ENCODE data around the gene MEDAG. TPM values are rescaled to one million over a fixed set of nuclear protein-coding genes. Genes with fewer than 3 reads are reported as not detected.
A peak's percentile ranks its signal among the peaks of the same experiment; 100 is the strongest.

MEDAG gene
- polyA plus RNA-seq, 1 of the 3 experiments (the other 2 are of a cell fraction), result not detected

DNA sequence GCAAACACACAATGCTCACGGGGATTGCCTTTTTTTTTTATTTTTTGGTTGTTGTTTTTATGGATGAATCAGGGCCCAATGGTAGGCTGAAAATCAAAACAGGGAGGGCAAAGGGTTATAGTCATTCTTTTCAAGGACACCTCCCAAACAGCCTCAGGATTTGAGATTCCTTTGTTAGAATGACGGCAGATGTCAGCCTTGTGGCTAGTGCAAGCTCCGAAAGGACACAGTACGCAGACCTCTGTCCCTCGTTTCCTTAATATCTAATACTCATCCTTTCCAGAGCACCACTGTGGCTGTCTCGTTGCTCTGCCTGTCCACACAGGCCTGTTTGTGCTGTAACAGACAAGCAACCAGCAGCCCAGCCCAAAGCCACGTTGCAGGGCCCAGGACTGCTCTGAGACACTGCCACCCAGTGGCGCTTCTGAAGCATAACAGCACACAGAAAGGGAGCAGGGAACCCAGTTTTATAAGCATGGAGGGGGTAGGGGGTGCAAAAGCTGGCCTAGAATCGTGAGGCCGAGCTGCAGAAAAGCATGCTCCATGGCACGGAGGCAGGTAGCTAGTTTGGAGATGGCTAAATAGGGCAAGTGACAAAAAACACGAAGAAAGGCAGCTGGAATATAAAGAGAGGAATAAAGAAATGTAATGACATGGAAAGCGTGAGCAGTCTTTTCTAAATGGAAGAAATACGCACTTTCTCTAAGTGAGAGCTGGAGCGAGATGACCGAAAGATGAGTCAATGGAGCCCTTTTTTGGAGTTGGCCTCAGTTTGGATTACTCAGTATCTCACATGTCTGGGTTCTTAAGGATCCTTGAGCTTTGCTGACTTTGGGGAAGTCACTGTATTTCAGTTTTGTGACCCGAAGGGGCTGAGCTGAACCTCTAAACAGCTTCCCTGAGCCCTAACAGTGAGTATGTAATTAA lies 40.7 kb upstream of the MEDAG start (continued):
- peak; percentile 53; the same call in 1 of the 2 replicates for TF ChIP-seq TAF1 (IDR thresholded peaks at IDR 0.05; ENCODE audit: borderline replicate concordance, low read depth, low read length)
- TF ChIP-seq, protein P1, sequence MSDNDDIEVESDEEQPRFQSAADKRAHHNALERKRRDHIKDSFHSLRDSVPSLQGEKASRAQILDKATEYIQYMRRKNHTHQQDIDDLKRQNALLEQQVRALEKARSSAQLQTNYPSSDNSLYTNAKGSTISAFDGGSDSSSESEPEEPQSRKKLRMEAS (IDR thresholded peaks at IDR 0.05; ENCODE audit: low read depth), result peak; percentile 89
- TF ChIP-seq, protein P2, sequence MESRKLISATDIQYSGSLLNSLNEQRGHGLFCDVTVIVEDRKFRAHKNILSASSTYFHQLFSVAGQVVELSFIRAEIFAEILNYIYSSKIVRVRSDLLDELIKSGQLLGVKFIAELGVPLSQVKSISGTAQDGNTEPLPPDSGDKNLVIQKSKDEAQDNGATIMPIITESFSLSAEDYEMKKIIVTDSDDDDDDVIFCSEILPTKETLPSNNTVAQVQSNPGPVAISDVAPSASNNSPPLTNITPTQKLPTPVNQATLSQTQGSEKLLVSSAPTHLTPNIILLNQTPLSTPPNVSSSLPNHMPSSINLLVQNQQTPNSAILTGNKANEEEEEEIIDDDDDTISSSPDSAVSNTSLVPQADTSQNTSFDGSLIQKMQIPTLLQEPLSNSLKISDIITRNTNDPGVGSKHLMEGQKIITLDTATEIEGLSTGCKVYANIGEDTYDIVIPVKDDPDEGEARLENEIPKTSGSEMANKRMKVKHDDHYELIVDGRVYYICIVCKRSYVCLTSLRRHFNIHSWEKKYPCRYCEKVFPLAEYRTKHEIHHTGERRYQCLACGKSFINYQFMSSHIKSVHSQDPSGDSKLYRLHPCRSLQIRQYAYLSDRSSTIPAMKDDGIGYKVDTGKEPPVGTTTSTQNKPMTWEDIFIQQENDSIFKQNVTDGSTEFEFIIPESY (IDR thresholded peaks at IDR 0.05; ENCODE audit: borderline replicate concordance, low read depth), result no peak
- no peak for TF ChIP-seq GABPA (IDR thresholded peaks at IDR 0.05; ENCODE audit: low read depth)
- TF ChIP-seq NFIC (IDR thresholded peaks at IDR 0.05; ENCODE audit: borderline replicate concordance), result peak; percentile 27; the same call in 1 of the 2 replicates
- no peak; the same call in 1 of the 2 replicates for TF ChIP-seq POLR2AphosphoS5 (IDR thresholded peaks at IDR 0.05; ENCODE audit: low read depth, low read length)
- no peak; the same call in 1 of the 2 replicates for TF ChIP-seq TCF12 (IDR thresholded peaks at IDR 0.05)

DNA sequence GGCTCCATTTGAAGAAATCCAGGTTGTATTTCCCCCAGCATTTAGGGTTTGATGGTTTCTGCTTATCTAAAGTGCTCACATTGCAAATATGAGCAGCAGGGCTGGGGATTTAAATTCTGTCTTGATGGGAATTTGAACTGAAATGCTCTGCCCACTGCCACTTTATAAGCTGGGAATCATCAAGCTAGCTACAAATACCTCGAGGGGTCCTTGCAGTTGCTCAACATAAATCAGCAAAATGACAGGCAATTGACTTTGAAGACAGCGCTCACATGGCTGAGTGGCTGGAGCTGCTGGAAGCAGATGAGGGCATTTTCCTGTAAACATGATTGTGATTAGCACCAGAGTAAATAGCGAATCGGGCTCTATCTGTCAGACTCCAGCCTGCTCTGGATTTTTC lies 39.4 kb upstream of the MEDAG start:
- no peak overlapping the region for H3K4me2 ChIP-seq
- H3K9ac ChIP-seq, result no peak overlapping the region; the same call in 1 of the 2 replicates
- no peaks in the 10 kb centered on the region for H3K27me3 ChIP-seq (ENCODE audit: insufficient read depth)
- ChIA-PET CTCF (interaction anchor here (1.1 to 4.2 kb wide), 21 partner anchors 13 to 250 kb away, joined by 3 to 36 read pairs (median 5); no protein-coding TSS in a partner anchor), POLR2A (interaction anchor here (0.8 to 3.2 kb wide), 4 partner anchors 50 to 249 kb away, joined by 3 to 13 read pairs (median 5); partner anchors contain the start of gene USPL1)
- peak overlapping the region; percentile 19; the same call in 1 of the 2 replicates for H2AFZ ChIP-seq (ENCODE audit: low read depth)
- H3K9me2 ChIP-seq, result no peaks in the 10 kb centered on the region
- H3K36me3 ChIP-seq (replicated peaks in 1 of 2; ENCODE audit: control insufficient read depth in 1 of 2, insufficient read depth in 2 of 2, low read length in 1 of 2), result no peaks in the 10 kb centered on the region
- 43% methylated on average over 4 of the region's 4 CpGs for WGBS (ENCODE audit: low lambda C conversion rate)
- no peaks in the 10 kb centered on the region for H3K79me2 ChIP-seq (ENCODE audit: insufficient read depth)
- peaks cover 45% of the 10 kb centered on the region for H3F3A ChIP-seq (replicated peaks; ENCODE audit: insufficient read depth)
- peaks cover 43 to 47% of the 10 kb centered on the region in 2 experiments for H3K4me1 ChIP-seq (ENCODE audit: control insufficient read depth in 1 of 2, insufficient read depth in 2 of 2, low read depth in 1 of 2, low read length in 1 of 2)
- peak; percentile 72 for DNase-seq
- H3K9me3 ChIP-seq, result no peaks in the 10 kb centered on the region
- no peaks in the 10 kb centered on the region for H4K20me1 ChIP-seq (ENCODE audit: insufficient read depth)
- peak overlapping the region; percentile 97 to 99 for H3K27ac ChIP-seq (ENCODE audit: low read depth in 2 of 2, low read length in 1 of 2)
- H3K4me3 ChIP-seq (ENCODE audit: low read depth in 2 of 2, low read length in 1 of 2), result no peak overlapping the region
- peak; percentile 51 for TF ChIP-seq GATA2 (CRISPR knock-in tag; IDR thresholded peaks at IDR 0.05)
- no peak for TF ChIP-seq YY1 (IDR thresholded peaks at IDR 0.05; ENCODE audit: low read depth)
- TF ChIP-seq MXI1 (IDR thresholded peaks at IDR 0.05; ENCODE audit: low read depth, low read length), result peak; percentile 96
- TF ChIP-seq, protein P3, sequence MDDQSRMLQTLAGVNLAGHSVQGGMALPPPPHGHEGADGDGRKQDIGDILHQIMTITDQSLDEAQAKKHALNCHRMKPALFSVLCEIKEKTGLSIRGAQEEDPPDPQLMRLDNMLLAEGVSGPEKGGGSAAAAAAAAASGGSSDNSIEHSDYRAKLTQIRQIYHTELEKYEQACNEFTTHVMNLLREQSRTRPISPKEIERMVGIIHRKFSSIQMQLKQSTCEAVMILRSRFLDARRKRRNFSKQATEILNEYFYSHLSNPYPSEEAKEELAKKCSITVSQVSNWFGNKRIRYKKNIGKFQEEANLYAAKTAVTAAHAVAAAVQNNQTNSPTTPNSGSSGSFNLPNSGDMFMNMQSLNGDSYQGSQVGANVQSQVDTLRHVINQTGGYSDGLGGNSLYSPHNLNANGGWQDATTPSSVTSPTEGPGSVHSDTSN (IDR thresholded peaks at IDR 0.05), result peak; percentile 49
- TF ChIP-seq MEF2A (IDR thresholded peaks at IDR 0.05; ENCODE audit: borderline replicate concordance, low read depth), result no peak
- no peak for TF ChIP-seq SIN3A (IDR thresholded peaks at IDR 0.05; ENCODE audit: borderline replicate concordance, low read depth, low read length)
- TF ChIP-seq, protein P2 (IDR thresholded peaks at IDR 0.05; ENCODE audit: borderline replicate concordance, low read depth), result no peak
- TF ChIP-seq RAD21 (IDR thresholded peaks at IDR 0.05; ENCODE audit: low read length), result peak; percentile 14
- no peak for TF ChIP-seq FOXJ3 (CRISPR knock-in tag; IDR thresholded peaks at IDR 0.05)
- TF ChIP-seq RFX5 (IDR thresholded peaks at IDR 0.05; ENCODE audit: low read length), result no peak
- TF ChIP-seq, protein P4, sequence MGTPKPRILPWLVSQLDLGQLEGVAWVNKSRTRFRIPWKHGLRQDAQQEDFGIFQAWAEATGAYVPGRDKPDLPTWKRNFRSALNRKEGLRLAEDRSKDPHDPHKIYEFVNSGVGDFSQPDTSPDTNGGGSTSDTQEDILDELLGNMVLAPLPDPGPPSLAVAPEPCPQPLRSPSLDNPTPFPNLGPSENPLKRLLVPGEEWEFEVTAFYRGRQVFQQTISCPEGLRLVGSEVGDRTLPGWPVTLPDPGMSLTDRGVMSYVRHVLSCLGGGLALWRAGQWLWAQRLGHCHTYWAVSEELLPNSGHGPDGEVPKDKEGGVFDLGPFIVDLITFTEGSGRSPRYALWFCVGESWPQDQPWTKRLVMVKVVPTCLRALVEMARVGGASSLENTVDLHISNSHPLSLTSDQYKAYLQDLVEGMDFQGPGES (IDR thresholded peaks at IDR 0.05; ENCODE audit: low read depth, low read length), result no peak
- 0 out of 2 replicates have a peak, but pooled peaks have one; percentile 29 for TF ChIP-seq TCF12 (IDR thresholded peaks at IDR 0.05)
- TF ChIP-seq TEAD4 (IDR thresholded peaks at IDR 0.05; ENCODE audit: borderline replicate concordance, insufficient read depth), result no peak
- peak; percentile 66 for TF ChIP-seq CHD2 (IDR thresholded peaks at IDR 0.05; ENCODE audit: low read length, partially characterized antibody)
- TF ChIP-seq EP300 (IDR thresholded peaks at IDR 0.05; ENCODE audit: borderline replicate concordance in 1 of 2, low read depth in 1 of 2, low read length in 1 of 2), result peak in 1 of 2 experiments; percentile 90; a peak in 2 of 4 replicates
- TF ChIP-seq EZH2phosphoT487 (IDR thresholded peaks at IDR 0.05; ENCODE audit: borderline replicate concordance, low read depth), result no peak
- TF ChIP-seq POLR2AphosphoS5 (IDR thresholded peaks at IDR 0.05; ENCODE audit: low read depth, low read length), result no peak
- TF ChIP-seq SMC3 (IDR thresholded peaks at IDR 0.05; ENCODE audit: low read depth, low read length), result peak; percentile 30
- no peak for TF ChIP-seq ELF1 (IDR thresholded peaks at IDR 0.05)
- no peak for TF ChIP-seq JUND (IDR thresholded peaks at IDR 0.05)
